GM18502 (cell line): ENCODE results near the gene MRTFA.
"Not testable (repeated sequence)": the region's sequence is repeated elsewhere in the genome, so short reads cannot be mapped to it uniquely, and the experiment has no call there.

Source experiments
- ATAC-seq: cut with Tn5 transposase; IDR thresholded peaks from one replicate; pipeline ENCODE4 v1.9.1; 2021; ENCODE audit warnings: mild to moderate bottlenecking; ENCODE audit not compliant: unreplicated experiment, poor library complexity

Gene MRTFA

GRCh38 chr22:40567626-40568328 is 68.7 kb downstream of the MRTFA start:
- no peak for ATAC-seq

GRCh38 chr22:40567106-40567505 is 69.4 kb downstream of the MRTFA start:
- ATAC-seq, result no peak

- ATAC-seq, result no peak
These were observed 75.5 kb downstream of the MRTFA start for GRCh38 chr22:40560994-40561515.

DNA sequence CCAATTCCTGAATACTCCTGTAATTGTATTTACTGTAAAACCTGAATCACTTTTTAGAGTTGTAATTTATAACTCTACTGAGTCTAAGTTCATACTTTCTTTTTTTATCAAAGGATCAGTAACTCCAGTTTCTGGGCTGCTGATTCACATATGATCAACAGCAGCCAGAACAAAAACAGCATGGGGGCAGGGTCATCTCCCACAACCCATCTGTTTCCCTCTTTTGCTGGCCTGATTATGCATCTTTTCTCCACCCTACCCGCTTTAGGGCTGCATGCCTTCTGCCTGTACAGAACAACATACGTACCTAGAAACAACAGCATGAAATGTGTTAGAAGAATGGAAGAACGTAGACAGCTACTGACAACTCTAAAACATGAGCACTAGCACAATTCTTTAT is 76.0 kb downstream of the MRTFA start:
- no peak for ATAC-seq

DNA sequence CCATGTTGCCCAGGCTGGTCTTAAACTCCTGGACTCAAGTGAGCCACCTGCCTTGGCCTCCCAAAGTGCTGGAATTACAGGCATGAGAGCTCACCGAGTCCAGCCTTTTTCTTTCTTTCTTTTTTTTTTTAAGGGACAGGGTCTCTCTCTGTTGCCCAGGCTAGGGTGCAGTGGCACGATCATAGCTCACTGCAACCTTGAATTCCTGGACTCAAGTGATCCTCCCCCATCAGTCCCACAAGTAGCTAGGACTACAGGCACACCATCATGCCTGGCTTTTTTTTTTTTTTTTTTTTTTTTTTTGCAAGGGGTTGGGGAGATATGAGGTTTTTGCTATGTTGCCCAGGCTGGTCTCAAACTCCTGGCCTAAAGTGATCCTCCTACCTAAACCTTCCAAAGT is 78.5 kb downstream of the MRTFA start:
- ATAC-seq, result no peak

DNA sequence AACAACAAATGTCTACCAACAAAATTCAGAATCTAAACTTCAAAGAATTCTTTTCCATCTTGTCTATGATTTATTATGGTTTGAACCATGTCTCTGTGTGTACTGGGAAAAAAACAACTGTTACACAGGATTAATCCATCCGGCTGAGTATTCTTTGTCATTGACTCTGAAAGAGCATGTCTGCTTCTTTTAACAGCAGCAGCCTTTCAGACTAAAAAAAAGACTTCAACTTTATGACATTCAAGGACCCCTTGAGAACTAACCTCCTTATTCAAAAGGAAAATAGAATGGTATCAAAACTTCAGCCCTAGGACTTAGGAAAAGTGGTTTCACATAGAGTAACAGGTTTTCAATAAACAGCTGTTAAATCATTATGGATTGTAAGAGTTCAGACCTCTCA is 79.9 kb downstream of the MRTFA start:
- no peak for ATAC-seq

DNA sequence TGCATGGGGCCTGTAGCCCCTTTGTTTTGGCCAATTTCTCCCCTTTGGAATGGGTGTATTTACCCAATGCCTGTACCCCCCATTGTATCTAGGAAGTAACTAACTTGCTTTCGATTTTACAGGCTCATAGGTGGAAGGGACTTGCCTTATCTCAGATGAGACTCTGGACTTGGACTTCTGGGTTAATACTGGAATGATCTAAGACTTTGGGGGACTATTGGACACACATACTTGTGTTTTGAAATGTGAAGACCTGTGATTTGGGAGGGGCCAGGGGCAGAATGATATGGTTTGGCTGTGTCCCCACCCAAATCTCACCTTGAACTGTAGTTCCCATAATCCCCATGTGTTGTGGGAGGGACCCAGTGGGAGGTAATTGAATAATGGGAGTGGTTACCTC is 82.5 kb downstream of the MRTFA start:
- ATAC-seq, result not testable (repeated sequence)

- no peak for ATAC-seq
These were observed 83.4 kb downstream of the MRTFA start for GRCh38 chr22:40553014-40553554.

DNA sequence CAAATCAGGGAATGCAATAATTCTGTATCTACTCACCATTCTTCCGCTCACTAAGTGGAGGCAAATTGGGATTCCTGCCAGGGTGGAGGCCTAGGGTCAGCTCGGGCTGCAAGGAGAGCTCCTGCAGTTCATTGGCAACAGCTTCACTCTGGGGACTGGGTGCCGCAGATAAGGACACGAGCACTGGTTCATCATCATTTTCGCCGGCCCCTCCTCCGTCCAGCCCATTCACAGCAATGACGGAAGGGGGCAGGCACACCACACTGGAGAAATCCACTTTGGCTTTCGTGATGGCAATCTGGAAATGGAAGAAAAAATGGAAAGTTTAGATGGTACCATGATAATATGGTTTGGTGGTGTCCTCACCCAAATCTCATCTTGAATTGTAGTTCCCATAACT is 84.4 kb downstream of the MRTFA start:
- no peak for ATAC-seq

DNA sequence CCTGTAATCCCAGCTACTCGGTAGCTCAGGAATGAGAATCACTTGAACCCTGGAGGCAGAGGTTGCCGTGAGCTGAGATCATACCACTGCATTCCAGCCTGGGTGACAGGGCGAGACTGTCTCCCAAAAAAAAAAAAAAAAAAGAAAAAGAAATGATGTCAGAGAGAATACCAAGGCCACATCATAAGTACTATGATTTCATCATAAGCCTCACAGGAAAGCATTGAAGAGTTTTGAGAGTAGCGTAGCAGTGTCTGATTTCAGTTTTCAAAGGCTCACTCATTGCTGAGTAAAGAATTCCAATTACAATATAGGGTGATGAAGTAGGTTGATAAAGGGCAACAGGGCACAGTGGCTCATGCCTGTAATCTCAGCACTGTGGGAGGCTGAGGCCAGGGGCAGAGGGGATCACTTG is 88.8 kb downstream of the MRTFA start:
- no peak for ATAC-seq

DNA sequence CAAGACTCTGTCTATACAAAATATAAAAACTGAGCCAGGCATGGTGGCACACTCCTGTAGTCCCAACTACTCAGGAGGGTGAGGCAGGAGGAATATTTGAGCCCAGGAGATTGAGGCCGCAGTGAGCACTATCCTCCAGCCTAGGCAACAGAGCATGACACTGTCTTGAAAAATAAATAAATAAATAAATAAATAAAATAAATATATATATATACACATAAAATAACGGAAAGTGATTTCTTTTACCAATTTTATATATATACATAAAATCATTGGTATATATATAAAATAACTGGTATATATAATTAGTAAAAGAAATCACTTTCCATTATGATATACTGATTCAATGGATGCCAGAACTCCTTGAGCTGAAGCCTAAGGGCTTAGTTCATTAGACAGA is 91.8 kb downstream of the MRTFA start:
- ATAC-seq, result no peak

DNA sequence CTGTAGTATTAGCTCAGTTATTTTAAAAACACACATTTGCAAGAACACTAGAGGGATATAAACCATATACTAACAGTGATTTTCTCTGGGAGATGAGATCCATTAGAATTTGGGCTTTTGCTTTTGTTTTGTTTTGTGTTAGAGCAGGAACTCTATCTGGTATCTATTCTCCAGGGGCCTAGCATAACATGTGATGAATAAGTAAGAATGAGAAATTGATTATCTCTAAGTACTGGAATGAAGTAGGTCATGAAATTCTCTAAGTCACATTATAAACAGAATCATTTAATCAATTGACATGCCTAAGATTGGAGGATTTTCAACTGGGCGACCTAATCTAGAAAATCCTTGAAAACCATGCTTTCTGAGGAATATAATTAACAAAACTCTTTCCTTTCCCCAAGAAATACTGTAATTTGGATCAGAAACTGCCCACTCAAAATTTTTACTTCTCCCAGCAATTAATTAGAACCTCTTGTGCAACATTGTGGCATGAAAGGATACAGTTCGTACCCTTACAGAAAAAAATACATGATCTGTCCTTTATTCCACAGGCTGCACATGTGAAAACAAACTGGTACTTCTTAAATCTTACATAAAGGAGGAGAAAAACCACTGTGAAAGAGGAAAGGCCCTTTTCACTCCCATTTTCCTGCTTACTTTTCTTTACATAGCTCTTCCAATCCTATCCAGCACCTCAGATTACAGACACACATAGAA is 93.5 kb downstream of the MRTFA start:
- ATAC-seq, result no peak

DNA sequence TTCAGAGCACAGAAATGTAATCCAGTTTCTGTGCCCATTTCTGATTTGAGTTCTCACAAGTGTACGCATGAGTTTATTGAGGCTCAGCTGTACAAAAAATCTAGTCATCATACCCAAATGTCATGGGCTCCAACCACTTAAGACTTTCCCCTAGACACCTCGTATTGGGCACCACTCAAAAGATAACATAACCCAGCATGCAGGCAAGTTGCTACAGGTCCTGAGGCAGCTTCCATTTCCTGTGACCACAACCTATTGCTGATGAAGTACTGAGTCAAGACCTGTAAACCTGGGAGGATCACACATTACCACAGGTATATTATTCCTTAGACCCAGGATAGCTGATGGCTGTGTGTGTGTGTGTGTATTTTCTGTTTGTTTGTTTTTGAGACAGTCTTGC is 95.2 kb downstream of the MRTFA start:
- no peak for ATAC-seq

- ATAC-seq, result no peak
These were observed 96.3 kb downstream of the MRTFA start for GRCh38 chr22:40540265-40540664.

- not testable (repeated sequence) for ATAC-seq
These were observed 100.4 kb downstream of the MRTFA start for GRCh38 chr22:40536149-40536548.

- ATAC-seq, result no peak
These were observed 100.9 kb downstream of the MRTFA start for GRCh38 chr22:40535642-40536041.

- no peak for ATAC-seq
These were observed 101.4 kb downstream of the MRTFA start for GRCh38 chr22:40535189-40535512.

GRCh38 chr22:40534379-40535188 is 101.9 kb downstream of the MRTFA start:
- ATAC-seq, result no peak

DNA sequence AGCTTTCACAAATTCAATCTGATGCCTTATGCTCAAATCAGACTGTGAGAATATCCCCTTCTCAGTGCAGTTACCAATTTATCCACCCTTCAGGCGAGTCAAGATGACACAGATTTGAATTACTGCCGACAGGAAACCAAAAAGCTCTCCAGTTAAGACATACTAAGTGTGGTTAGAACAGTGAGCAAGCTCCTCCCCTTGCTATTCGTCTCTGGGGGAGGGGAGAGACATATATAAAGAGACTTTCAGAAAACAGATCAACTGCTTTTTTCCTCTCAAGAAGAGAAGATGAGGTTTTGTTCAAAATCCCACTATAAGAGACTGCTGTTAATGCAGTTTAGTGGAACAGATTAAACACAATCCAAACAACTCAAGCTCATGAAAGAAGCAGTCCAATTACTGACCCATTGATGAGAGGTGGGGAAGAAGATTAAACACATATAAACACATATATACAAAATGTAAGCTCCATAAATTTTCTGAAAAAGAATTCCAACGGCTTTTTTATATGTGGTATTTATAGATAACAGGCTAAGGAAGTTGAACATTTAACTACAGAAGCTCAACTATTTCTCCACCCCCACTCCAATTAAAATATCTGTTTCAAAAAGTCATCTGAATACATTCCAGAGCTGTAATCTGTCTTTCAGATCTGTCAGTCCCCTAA is 102.7 kb downstream of the MRTFA start:
- ATAC-seq, result peak; percentile 73
